GM18873 (cell line): Measurements from ENCODE around the gene TRAK1.

ENCODE experiments used
- ATAC-seq: cut with Tn5 transposase; IDR thresholded peaks from one replicate; pipeline ENCODE4 v1.9.1; 2021; ENCODE audit warnings: mild to moderate bottlenecking, moderate library complexity, moderate number of reproducible peaks; ENCODE audit not compliant: unreplicated experiment, low FRiP score

TRAK1 gene

GRCh38 chr3:42066516-42067181 is 24.5 kb upstream of the TRAK1 start:
- no peak for ATAC-seq

GRCh38 chr3:42067326-42067725 is 23.8 kb upstream of the TRAK1 start:
- peak; percentile 83 for ATAC-seq

GRCh38 chr3:42068303-42069088 is 22.7 kb upstream of the TRAK1 start:
- no peak for ATAC-seq

- ATAC-seq, result no peak
These were observed 21.1 kb upstream of the TRAK1 start for GRCh38 chr3:42070089-42070488.

- ATAC-seq, result no peak
These were observed 20.6 kb upstream of the TRAK1 start for GRCh38 chr3:42070524-42070923.

- ATAC-seq, result no peak
These were observed 19.0 kb upstream of the TRAK1 start for GRCh38 chr3:42071904-42072812.

GRCh38 chr3:42072831-42073301 is 18.3 kb upstream of the TRAK1 start:
- ATAC-seq, result no peak

GRCh38 chr3:42077785-42078184 is 13.4 kb upstream of the TRAK1 start:
- ATAC-seq, result no peak

- no peak for ATAC-seq
These were observed 12.5 kb upstream of the TRAK1 start for GRCh38 chr3:42078677-42079076.

- ATAC-seq, result no peak
These were observed 11.3 kb upstream of the TRAK1 start for GRCh38 chr3:42079701-42080452.

GRCh38 chr3:42080453-42080872 is 10.7 kb upstream of the TRAK1 start:
- ATAC-seq, result peak; percentile 58

- no peak for ATAC-seq
These were observed 9.2 kb upstream of the TRAK1 start for GRCh38 chr3:42081838-42082473.

- no peak for ATAC-seq
These were observed 6.6 kb upstream of the TRAK1 start for GRCh38 chr3:42084586-42084985.

GRCh38 chr3:42085641-42086376 is 5.3 kb upstream of the TRAK1 start:
- ATAC-seq, result no peak

GRCh38 chr3:42088803-42089530 is 2.2 kb upstream of the TRAK1 start:
- ATAC-seq, result no peak

- ATAC-seq, result no peak
These were observed 849 bp downstream of the TRAK1 start for GRCh38 chr3:42092006-42092405.

GRCh38 chr3:42094128-42094527 is 3.0 kb downstream of the TRAK1 start:
- peak; percentile 48 for ATAC-seq

GRCh38 chr3:42094691-42095391 is 3.7 kb downstream of the TRAK1 start:
- no peak for ATAC-seq
